Fibroblast of lung (primary cell): Measurements from ENCODE around the gene ZNF274. TPM values are rescaled to one million over a fixed set of nuclear protein-coding genes. Genes with fewer than 3 reads are reported as not detected.

Experiments used
- DNase-seq, 2 donors: peaks; one replicate each; pipeline versions ENCODE4 v3.0.0 to v3.0.0-alpha.2; 2010; ENCODE audit warnings: low read depth in 2 of 2
- H2AFZ ChIP-seq: 2 replicates; pipeline ENCODE4 v1.5.1; 2012; ENCODE audit warnings: low read length, control low read depth, inconsistent platforms
- H3K27ac ChIP-seq: 2 replicates; pipeline ENCODE4 v1.5.1; 2011; ENCODE audit warnings: low read length, control low read depth; ENCODE audit not compliant: insufficient read depth
- H3K27me3 ChIP-seq: 2 replicates; pipeline ENCODE4 v1.5.1; 2011; ENCODE audit warnings: mild to moderate bottlenecking, low read length; ENCODE audit not compliant: control insufficient read depth, insufficient read depth
- H3K36me3 ChIP-seq: 2 replicates; pipeline ENCODE4 v1.5.1; 2011; ENCODE audit warnings: low read length; ENCODE audit not compliant: control insufficient read depth, insufficient read depth
- H3K4me1 ChIP-seq: 2 replicates; pipeline ENCODE4 v1.5.1; 2011; ENCODE audit warnings: low read length; ENCODE audit not compliant: control insufficient read depth, insufficient read depth; ENCODE audit errors: extremely low read depth
- H3K4me2 ChIP-seq: 2 replicates; pipeline ENCODE4 v1.5.1; 2011; ENCODE audit warnings: low read length, control low read depth; ENCODE audit not compliant: insufficient read depth; ENCODE audit errors: extremely low read depth
- H3K4me3 ChIP-seq, 4 experiments: fragments of 200-600 bp in 1 of 4; sonication (generic) in 1 of 4; replicated peaks in 1 of 4; 2 replicates each; pipeline ENCODE4 v1.5.1; 2011 to 2016; ENCODE audit warnings: low read length in 4 of 4, low read depth in 3 of 4, mild to moderate bottlenecking in 3 of 4, control low read depth in 2 of 4, inconsistent platforms in 1 of 4, mixed read lengths in 1 of 4; ENCODE audit not compliant: insufficient read depth in 1 of 4; ENCODE audit errors: control extremely low read depth in 1 of 4
- H3K79me2 ChIP-seq: 2 replicates; pipeline ENCODE4 v1.5.1; 2012; ENCODE audit warnings: mild to moderate bottlenecking, low read length, inconsistent platforms; ENCODE audit not compliant: control insufficient read depth, insufficient read depth
- H3K9ac ChIP-seq: 2 replicates; pipeline ENCODE4 v1.5.1; 2011; ENCODE audit warnings: mild to moderate bottlenecking, low read length, control low read depth; ENCODE audit not compliant: insufficient read depth
- H3K9me3 ChIP-seq: 2 replicates; pipeline ENCODE4 v1.5.1; 2012; ENCODE audit warnings: low read depth, low read length; ENCODE audit not compliant: control insufficient read depth, insufficient read depth
- H4K20me1 ChIP-seq: 2 replicates; pipeline ENCODE4 v1.5.1; 2011; ENCODE audit warnings: low read length; ENCODE audit not compliant: control insufficient read depth, insufficient read depth; ENCODE audit errors: extremely low read depth
- EZH2 ChIP-seq: IDR thresholded peaks from 2 replicates; pipeline ENCODE4 v1.5.1; 2012; ENCODE audit warnings: low read length, control low read depth, mild to moderate bottlenecking; ENCODE audit errors: missing control alignments
- polyA plus RNA-seq, 2 donors: library from polyadenylated mRNA; depleted of rRNA in 1 of 2; stranded (reverse) in 1 of 2; unstranded in 1 of 2; fragments of >200 nt; gene quantifications; 2 replicates each; pipeline ENCODE4 v1.2.1, GENCODE V29; 2011 to 2012; ENCODE audit warnings: missing spikeins in 1 of 2
- total RNA-seq: library from RNA; depleted of rRNA; stranded (reverse); fragments of >200 nt; gene quantifications from 2 replicates; pipeline ENCODE4 v1.2.1, GENCODE V29; 2014
- TF ChIP-seq, protein P1 (sequence below), 2 donors: IDR thresholded peaks in 1 of 2; conservative IDR thresholded peaks in 1 of 2; 1 replicate in 1 of 2; 2 replicates in 1 of 2; pipeline ENCODE4 v1.5.1; 2011 to 2012; ENCODE audit warnings: low read length in 2 of 2, control low read depth in 1 of 2, inconsistent platforms in 1 of 2, low read depth in 1 of 2, mild to moderate bottlenecking in 1 of 2

ZNF274 gene
- total and polyA plus RNA-seq, 2 donors (not counting 1 experiment from before 2014, with no cell fraction given) = 12.8 to 37.5 TPM

DNA sequence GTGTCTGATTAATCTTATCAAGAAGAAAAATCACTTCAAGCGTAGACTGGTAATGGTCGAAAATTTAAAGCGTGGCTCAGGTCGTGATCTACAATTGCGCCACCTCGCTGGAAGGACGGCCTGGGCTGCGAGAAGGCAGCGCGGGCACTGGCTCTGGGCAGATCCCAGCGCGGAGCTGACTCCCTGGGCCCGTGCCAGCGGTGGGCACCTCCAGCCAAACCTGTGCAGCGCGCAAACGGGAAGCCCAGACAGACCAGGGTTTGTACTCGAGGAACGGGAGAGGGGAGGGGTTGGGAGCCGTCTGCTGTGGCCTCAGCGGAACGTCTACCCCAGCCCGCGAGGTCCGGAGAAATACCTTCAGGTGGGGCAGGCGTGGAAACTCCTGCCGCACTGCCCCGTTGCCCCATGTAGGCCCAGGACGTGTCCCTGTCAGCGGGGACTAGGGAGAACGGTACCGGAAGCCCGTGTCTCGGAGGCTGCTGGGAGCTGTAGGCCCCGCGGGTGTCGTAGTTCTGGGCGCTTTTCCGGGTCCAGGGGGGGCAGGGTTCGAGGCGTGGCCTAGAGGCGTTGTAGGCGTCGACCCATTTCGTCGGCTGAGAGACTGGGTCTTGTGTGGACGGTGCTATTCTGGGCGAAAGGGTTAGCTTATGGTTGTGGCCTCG is 21.1 kb downstream of the ZNF274 start:
- H3K9ac ChIP-seq = no peak overlapping the region
- no peaks in the 10 kb centered on the region for H3K27me3 ChIP-seq
- TF ChIP-seq, protein P1, sequence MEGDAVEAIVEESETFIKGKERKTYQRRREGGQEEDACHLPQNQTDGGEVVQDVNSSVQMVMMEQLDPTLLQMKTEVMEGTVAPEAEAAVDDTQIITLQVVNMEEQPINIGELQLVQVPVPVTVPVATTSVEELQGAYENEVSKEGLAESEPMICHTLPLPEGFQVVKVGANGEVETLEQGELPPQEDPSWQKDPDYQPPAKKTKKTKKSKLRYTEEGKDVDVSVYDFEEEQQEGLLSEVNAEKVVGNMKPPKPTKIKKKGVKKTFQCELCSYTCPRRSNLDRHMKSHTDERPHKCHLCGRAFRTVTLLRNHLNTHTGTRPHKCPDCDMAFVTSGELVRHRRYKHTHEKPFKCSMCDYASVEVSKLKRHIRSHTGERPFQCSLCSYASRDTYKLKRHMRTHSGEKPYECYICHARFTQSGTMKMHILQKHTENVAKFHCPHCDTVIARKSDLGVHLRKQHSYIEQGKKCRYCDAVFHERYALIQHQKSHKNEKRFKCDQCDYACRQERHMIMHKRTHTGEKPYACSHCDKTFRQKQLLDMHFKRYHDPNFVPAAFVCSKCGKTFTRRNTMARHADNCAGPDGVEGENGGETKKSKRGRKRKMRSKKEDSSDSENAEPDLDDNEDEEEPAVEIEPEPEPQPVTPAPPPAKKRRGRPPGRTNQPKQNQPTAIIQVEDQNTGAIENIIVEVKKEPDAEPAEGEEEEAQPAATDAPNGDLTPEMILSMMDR (conservative IDR thresholded peaks at IDR 0.05 in 1 of 2, IDR thresholded peaks at IDR 0.05 in 1 of 2; ENCODE audit: low read depth in 1 of 2, low read length in 2 of 2) = no peak
- no peak for TF ChIP-seq EZH2
- no peaks in the 10 kb centered on the region for H3K4me1 ChIP-seq
- DNase-seq = peak in 1 of 2 donors; percentile 32
- no peaks in the 10 kb centered on the region for H3K79me2 ChIP-seq
- no peak overlapping the region for H3K4me2 ChIP-seq
- no peak overlapping the region for H3K4me3 ChIP-seq
- no peaks in the 10 kb centered on the region for H4K20me1 ChIP-seq
- peaks cover 9% of the 10 kb centered on the region for H3K9me3 ChIP-seq
- H3K36me3 ChIP-seq = peaks cover 26% of the 10 kb centered on the region
- no peak overlapping the region for H2AFZ ChIP-seq
- no peak overlapping the region for H3K27ac ChIP-seq

DNA sequence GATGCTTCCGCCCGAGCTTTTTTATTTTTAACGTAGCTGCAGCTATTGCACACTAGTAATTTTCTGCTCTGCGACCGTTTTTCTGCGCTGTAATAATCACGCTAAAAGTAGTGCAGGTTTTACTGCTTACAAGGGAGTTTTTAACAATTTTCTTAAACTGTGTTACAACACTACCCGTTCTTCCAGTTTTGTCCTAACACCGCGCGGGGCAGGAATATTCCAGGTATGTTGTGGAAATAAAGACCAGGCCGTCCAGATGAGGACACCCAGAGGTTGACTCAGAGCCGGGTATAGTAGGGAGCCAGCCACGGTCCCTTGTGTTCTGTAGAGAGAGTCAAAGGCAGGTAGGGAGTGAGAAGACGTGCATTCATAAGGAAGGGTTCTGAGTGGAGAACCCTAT is 21.7 kb downstream of the ZNF274 start:
- Histone ChIP-seq H3K4me3 (no peak overlapping the region), H2AFZ (no peak overlapping the region), H4K20me1 (no peaks in the 10 kb centered on the region), H3K27ac (no peak overlapping the region), H3K36me3 (peaks cover 31% of the 10 kb centered on the region), H3K4me1 (no peaks in the 10 kb centered on the region), H3K9ac (no peak overlapping the region), H3K27me3 (no peaks in the 10 kb centered on the region), H3K4me2 (no peak overlapping the region), H3K9me3 (peaks cover 9% of the 10 kb centered on the region), H3K79me2 (no peaks in the 10 kb centered on the region)
- TF ChIP-seq EZH2 = no peak
- TF ChIP-seq, protein P1 (conservative IDR thresholded peaks at IDR 0.05 in 1 of 2, IDR thresholded peaks at IDR 0.05 in 1 of 2; ENCODE audit: low read depth in 1 of 2, low read length in 2 of 2) = no peak
- DNase-seq = no peak

DNA sequence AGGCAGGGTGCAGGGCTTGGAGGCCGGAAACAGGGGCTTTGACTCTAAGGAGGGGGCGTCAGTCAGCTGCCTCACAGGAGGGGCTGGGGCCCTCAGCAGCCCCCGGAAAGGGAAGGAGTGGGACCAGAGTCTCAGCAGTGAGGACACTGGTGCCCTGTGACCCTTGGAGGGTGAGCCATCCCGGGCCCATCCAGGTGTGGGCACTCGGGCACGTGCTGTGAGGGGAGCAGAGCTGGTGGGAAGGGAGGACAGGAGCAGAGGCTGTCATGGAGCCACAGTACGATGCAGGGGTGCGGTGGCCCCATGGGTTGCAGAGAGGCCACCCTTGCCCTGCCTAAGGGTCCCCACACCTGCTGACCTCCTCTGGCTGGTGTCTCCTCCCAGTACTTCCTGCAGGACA is 26.7 kb downstream of the ZNF274 start:
- H3K4me3 ChIP-seq = no peak overlapping the region
- no peak overlapping the region for H3K4me2 ChIP-seq
- H3K27me3 ChIP-seq = no peaks in the 10 kb centered on the region
- H3K4me1 ChIP-seq = no peaks in the 10 kb centered on the region
- H3K9me3 ChIP-seq = peaks cover 8% of the 10 kb centered on the region
- no peak for DNase-seq
- no peak for TF ChIP-seq EZH2
- TF ChIP-seq, protein P1 (conservative IDR thresholded peaks at IDR 0.05 in 1 of 2, IDR thresholded peaks at IDR 0.05 in 1 of 2; ENCODE audit: low read depth in 1 of 2, low read length in 2 of 2) = no peak
- no peak overlapping the region for H3K27ac ChIP-seq
- H2AFZ ChIP-seq = no peak overlapping the region
- no peaks in the 10 kb centered on the region for H4K20me1 ChIP-seq
- H3K36me3 ChIP-seq = peaks cover 32% of the 10 kb centered on the region
- no peaks in the 10 kb centered on the region for H3K79me2 ChIP-seq
- H3K9ac ChIP-seq = no peak overlapping the region
